SKM-1 treated with dmso at 0.1 percent for 144 hours (cell line): ENCODE data around the gene CNOT8.
"Not testable (repeated sequence)": the region's sequence is repeated elsewhere in the genome, so short reads cannot be mapped to it uniquely, and the experiment has no call there.

Experiments
- DNase-seq: peaks from one replicate; lab custom pipeline; 2025; ENCODE audit not compliant: unreplicated experiment; lab: John Stamatoyannopoulos, UW

The CNOT8 gene

GRCh38 chr5:154863291-154864080 lies 5.1 kb downstream of the CNOT8 start:
- DNase-seq, result no peak

- DNase-seq, result no peak
Observed at GRCh38 chr5:154865466-154866184, 7.2 kb downstream of the CNOT8 start.

- no peak for DNase-seq
Observed at GRCh38 chr5:154866841-154867240, 8.4 kb downstream of the CNOT8 start.

DNA sequence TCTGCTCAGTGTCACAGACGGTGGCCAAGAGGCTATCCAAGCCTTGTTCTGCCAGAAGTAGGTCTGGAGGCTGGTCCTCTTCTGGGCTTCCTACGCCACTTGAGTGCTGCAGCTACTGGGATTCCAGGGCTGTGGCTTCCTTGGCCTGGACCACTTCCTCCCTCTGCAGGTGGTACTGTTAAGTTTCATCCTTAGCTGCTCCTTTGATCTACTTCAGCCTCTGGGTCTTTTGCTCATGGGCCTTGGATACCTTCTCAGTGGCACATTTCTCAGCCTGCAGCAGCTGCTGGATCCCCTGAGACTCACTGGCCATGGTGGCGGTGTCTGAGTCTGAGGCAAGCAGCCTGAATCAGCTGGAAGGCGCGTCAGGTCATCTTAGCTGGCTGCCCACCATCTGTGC lies 10.3 kb downstream of the CNOT8 start:
- no peak for DNase-seq

GRCh38 chr5:154871734-154872133 lies 13.3 kb downstream of the CNOT8 start:
- no peak for DNase-seq

- no peak for DNase-seq
Observed at GRCh38 chr5:154873791-154874331, 15.4 kb downstream of the CNOT8 start.

DNA sequence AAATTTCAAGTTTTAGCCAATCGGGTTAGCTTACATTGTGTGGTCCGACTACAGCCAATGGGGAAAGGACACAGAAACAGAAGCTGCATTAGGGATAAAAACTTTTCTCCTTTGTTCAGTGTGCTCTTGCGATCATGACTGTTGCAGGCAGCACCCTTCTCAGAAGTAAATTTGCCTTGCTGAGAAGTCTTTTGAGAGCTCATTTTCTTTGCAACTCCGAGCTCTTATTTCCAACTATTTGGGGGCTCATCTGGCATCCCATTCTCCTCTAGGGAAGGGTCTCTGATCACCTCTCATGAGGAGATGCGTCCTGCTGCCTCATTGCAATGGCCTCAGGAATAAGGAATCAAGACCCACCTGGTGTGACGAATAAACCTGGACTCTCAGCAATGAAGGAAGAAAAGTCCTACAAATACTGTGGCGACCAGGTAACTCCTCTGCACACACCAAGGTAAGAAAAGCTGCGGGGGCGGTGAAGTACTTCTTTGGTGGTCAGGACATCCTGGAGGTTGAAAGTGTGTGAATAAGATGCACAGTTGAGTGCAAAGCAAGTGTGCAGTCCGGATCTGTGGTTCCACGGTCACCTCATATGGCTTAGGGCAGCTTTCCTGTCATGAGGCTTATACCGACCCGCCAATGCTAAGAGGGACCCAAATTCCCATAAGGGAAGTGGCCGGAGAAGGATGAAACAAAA lies 20.4 kb downstream of the CNOT8 start:
- no peak for DNase-seq

- no peak for DNase-seq
Observed at GRCh38 chr5:154881986-154882385, 23.6 kb downstream of the CNOT8 start.

DNA sequence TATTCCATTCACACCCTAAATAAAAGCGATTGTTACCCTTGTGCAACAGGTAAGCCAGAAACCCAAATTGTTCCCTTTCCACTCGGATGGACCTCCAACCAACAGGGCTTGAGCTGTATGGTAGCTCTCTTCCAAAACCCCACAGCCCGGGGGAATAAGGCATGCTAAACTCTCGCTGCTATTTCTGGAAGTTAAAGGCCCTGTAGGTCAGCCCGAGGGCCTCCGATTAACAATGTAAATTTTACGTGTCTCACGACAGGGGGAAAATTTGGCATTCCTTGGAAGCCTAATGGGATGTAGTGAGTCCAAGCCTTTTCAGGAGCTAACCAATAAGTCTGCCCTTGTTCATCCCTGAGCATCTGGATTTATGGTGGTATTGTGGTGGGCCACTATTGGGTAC lies 26.0 kb downstream of the CNOT8 start:
- DNase-seq, result no peak

DNA sequence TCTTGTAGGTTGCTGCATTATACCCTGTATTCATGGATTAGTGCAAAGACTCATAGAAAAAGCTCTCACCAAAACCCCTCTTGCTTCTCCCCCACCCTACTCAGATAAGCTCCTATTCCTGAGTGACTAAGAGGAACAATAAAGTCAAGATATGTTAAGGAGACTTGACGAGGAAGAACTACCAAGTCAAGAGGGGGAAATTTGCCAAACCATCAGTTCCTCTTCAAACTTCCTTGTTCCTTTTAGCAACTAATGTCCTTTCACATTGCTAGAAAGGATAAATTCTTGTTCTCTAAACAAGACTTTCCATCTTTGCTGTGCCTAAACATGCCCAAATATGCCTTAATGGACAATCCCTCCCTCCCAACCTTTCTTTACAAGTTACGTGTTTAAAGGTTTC lies 27.0 kb downstream of the CNOT8 start:
- peak; percentile 64 for DNase-seq

GRCh38 chr5:154892369-154892771 lies 33.9 kb downstream of the CNOT8 start:
- no peak for DNase-seq

- no peak for DNase-seq
Observed at GRCh38 chr5:154893381-154893780, 35.0 kb downstream of the CNOT8 start.

GRCh38 chr5:154895606-154896561 lies 37.5 kb downstream of the CNOT8 start:
- no peak for DNase-seq

DNA sequence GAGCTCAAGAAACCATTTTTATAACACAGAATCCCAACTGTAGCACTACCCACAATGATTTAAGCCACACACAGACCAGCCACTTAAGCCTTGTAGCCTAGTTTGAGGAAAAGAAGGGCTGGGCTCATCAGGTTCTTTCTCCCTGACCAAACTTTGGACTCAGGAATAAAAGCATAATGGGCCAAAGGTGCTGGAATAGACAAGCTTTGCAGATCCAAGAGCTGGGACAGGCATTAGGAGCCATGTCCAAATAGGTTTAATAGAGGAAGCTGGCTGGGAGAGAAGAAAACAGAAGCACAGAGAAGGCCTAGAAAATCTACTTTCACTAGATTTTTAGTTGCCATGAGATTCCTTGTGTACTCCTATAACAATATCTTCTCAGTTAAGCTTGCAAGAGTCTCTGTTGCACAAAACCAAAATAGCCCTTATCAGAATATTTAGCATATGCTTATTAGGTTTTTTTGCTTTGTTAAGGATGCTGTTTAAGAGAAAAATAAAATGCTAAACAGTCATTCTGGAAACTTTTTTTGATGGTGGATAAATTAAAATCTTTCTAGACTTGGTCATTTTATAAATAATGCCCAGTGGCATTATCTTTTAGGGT lies 38.2 kb downstream of the CNOT8 start:
- no peak for DNase-seq

- DNase-seq, result no peak
Observed at GRCh38 chr5:154898210-154898609, 39.8 kb downstream of the CNOT8 start.

DNA sequence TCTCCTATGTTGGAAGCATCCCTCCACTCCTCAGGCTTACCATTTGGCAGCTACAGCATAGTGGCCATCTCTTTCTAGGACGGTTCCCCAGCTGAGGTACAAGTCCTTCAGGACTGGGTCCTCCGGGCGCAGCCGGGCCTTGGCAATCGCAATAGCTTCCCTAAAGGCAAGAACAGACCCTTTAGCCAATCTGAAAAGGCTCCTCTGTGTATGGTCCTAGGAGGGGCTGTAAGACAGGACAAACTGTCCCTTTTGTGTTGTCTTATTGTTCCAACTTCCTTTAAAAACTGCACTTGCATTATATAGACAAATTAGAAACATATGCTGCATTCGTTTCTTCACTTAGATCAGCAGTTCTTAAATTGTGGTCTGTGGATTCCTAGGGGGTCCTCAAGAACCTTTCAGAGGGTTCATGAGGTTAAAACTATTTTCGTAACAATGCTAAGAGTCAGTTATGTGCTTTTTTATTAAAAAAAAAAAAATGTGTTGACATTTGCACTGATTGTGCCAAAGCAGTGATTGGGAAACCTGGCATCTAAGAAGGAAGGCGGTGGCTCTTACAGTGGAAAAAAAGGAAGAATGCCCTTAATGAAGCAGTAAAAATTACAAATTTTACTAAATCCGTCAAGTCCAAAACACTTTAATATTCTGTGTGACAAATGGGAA lies 40.9 kb downstream of the CNOT8 start:
- DNase-seq, result no peak

DNA sequence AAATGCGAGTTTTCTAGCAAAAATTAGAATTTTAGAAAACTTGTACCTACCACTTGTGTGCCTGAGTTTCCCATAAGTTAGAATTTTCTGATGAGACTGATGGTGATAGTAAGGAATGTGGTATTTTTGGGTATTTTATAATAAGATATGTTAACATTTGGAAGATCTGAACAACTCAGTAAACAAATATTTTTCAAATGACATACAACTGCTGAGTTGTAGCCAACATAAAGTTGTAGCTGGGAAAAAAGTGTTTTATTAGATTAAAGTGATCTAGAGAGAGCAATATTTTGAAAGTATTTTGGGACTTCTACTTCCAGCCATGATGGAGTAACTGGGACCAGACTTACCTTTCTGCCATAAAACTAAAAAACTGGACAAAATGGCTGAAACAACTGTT lies 41.6 kb downstream of the CNOT8 start:
- DNase-seq, result no peak

DNA sequence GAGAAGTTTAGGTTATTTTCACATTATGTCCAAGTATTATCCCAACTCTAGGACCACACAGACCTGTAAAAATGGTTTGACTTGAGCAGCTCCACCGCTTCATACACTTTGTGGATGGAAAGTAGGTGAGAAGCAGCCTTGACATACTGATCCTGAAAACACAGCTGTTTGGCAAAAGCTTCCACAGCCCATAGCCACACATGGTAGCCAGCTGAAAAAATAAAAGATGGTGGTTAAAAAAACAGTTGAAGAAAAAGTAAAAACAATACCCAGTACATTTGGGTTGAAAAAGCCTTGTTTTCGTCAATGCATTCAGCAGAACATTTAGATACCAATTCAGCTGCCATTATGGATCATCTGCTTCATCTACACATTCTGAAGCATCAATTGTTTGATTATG lies 42.8 kb downstream of the CNOT8 start:
- no peak for DNase-seq

DNA sequence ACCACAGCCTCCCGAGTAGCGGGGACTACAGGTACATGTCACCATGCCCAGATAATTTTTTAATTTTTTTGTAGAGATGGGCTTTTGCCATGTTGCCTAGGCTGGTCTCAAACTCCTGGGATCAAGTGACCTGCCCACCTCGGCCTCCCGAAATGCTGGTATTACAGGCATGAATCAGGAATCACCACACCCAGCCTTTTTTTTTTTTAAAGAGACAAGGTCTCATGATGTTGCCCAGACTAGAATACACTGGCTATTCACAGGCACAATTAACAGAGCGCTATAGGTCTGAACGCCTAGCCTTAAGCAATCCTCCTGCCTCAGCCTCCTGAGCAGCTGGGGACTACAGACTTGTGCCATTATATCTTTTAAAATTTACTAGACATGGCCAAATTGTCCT lies 43.5 kb downstream of the CNOT8 start:
- DNase-seq, result no peak

DNA sequence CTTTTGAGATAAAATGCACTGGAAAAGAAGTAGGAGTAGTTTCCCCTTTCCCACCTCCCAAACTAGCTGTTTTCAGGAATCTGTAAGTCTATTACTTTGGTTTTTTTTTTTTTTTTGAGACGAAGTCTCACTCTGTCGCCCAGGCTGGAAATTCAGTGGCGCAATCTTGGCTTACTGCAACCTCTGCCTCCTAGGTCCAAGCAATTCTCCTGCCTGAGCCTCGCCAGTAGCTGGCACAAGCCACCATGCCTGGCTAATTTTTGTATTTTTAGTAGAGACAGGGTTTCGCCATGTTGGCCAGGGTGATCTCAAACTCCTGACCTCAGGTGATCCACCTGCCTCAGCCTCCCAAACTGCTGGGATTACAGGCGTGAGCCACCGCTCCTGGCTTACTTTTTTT lies 47.2 kb downstream of the CNOT8 start:
- not testable (repeated sequence) for DNase-seq
